ENCODE data around the gene KIRREL3. TPM values are rescaled to one million over a fixed set of nuclear protein-coding genes. Genes with fewer than 3 reads are reported as not detected.

Gene KIRREL3
- polyA plus RNA-seq, 1 experiment, result 2.3 TPM

DNA sequence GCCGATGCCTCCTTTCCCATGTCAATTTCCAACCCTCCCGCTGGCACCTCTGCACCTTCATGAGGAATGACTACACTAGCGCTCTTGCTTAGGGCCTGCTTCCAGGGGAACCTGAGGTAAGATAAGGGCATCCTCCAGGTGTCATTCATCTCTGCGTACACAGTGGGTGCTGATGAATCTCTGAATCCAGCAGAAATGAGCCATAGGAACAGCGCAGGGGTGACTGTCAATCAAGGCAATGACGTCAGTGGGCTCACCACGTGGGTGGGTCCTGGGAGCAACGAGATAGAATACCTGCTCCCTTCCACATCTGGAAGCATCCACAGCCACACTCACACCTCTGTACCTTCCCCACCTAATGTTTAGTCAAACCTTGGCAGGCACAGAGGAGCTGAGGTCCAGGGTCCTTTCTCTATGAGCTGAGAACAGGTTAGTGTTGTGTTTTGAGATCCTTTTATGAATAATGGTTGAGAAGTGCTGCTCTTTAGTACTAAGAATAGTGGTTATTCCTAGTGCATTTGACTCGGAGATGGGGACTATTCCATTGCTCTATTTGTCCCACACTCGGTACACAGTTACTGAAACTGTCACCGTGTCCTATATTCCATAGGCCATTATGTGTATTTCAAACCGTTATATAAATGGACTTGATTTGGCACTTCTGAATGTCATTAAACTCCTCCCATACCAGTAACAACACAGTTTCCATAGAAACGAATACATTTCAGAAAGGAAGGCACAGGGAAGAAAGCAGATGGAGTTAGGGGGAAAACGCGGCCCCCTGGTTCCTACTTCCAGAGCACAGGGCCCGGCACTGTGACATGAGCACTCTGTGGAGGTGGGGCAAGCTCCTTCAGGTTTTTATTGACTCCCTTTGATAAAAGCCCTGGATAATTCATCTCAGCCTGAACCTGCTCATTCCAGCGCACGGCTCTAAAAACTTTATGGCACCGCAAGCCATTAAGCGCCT is 451.7 kb downstream of the KIRREL3 start:
- H3K27ac ChIP-seq (ENCODE audit: low read depth, low read length), result no peak overlapping the region
- POLR2A ChIA-PET, result no interaction called here
- peaks cover 2% of the 10 kb centered on the region for H3K27me3 ChIP-seq (ENCODE audit: control insufficient read depth, insufficient read depth, low read length)
- no peak overlapping the region for H3K4me3 ChIP-seq (ENCODE audit: low read depth, low read length)
- no peak for DNase-seq (ENCODE audit: low read depth, low spot score)
- TF ChIP-seq, protein P1, sequence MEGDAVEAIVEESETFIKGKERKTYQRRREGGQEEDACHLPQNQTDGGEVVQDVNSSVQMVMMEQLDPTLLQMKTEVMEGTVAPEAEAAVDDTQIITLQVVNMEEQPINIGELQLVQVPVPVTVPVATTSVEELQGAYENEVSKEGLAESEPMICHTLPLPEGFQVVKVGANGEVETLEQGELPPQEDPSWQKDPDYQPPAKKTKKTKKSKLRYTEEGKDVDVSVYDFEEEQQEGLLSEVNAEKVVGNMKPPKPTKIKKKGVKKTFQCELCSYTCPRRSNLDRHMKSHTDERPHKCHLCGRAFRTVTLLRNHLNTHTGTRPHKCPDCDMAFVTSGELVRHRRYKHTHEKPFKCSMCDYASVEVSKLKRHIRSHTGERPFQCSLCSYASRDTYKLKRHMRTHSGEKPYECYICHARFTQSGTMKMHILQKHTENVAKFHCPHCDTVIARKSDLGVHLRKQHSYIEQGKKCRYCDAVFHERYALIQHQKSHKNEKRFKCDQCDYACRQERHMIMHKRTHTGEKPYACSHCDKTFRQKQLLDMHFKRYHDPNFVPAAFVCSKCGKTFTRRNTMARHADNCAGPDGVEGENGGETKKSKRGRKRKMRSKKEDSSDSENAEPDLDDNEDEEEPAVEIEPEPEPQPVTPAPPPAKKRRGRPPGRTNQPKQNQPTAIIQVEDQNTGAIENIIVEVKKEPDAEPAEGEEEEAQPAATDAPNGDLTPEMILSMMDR (IDR thresholded peaks at IDR 0.05; ENCODE audit: low read depth, low read length), result no peak
- no peaks in the 10 kb centered on the region for H3K9me3 ChIP-seq (ENCODE audit: control insufficient read depth, insufficient read depth, low read length)
- CTCF ChIA-PET, result no interaction called here

DNA sequence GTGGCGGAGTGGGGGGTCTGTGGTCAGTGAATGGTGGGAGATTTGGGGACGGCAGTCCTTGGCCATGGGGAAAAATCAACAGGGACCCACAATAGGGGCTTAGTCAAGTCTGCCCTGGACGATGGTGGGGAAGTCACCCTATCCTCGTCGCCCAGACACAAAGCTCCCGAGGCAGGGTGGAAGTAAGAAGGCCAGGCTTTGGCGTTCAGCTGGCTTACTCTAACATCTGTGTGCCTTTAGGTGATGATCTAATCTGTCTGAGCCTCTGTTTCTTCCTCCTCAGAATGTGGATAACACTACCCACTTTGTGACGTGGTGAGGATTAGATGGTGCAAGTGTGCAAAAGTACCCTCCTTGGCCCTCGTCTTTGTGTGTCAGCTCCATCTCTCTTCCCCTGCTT is 452.9 kb downstream of the KIRREL3 start:
- TF ChIP-seq, protein P1 (IDR thresholded peaks at IDR 0.05; ENCODE audit: low read depth, low read length), result no peak
- Histone ChIP-seq H3K27me3 (ENCODE audit: control insufficient read depth, insufficient read depth, low read length) (peaks cover 2% of the 10 kb centered on the region), H3K9me3 (ENCODE audit: control insufficient read depth, insufficient read depth, low read length) (no peaks in the 10 kb centered on the region), H3K4me3 (ENCODE audit: low read depth, low read length) (no peak overlapping the region), H3K27ac (ENCODE audit: low read depth, low read length) (no peak overlapping the region)
- ChIA-PET POLR2A (no interaction called here), CTCF (no interaction called here)
- no peak for DNase-seq (ENCODE audit: low read depth, low spot score)

DNA sequence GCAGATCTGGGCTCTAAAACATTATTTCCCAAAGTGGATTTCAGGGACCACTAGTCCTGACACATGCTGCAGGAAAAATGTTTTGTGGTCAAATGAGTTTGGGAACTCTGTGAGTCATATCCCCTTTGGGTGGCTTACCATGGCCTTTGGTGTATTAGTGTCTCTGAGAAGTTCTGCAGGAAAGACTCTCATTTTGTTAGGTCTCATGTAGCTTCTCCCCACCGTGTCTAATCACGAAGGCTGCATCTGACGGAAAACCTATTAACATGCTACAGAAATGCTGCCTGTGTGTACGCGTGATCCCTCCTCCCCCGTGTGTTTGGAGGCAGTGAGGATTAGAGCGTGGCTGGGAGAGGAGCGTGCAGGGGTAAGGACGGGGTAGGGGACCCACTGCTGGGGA is 453.4 kb downstream of the KIRREL3 start:
- CTCF ChIA-PET, result interaction anchor here (0.6 kb wide), 1 partner anchor 22 kb away, joined by 3 read pairs; no protein-coding TSS in a partner anchor
- H3K27me3 ChIP-seq (ENCODE audit: control insufficient read depth, insufficient read depth, low read length), result peaks cover 2% of the 10 kb centered on the region
- DNase-seq (ENCODE audit: low read depth, low spot score), result peak; percentile 16
- no peaks in the 10 kb centered on the region for H3K9me3 ChIP-seq (ENCODE audit: control insufficient read depth, insufficient read depth, low read length)
- TF ChIP-seq, protein P1 (IDR thresholded peaks at IDR 0.05; ENCODE audit: low read depth, low read length), result no peak
- POLR2A ChIA-PET, result no interaction called here
- no peak overlapping the region for H3K27ac ChIP-seq (ENCODE audit: low read depth, low read length)
- H3K4me3 ChIP-seq (ENCODE audit: low read depth, low read length), result no peak overlapping the region

DNA sequence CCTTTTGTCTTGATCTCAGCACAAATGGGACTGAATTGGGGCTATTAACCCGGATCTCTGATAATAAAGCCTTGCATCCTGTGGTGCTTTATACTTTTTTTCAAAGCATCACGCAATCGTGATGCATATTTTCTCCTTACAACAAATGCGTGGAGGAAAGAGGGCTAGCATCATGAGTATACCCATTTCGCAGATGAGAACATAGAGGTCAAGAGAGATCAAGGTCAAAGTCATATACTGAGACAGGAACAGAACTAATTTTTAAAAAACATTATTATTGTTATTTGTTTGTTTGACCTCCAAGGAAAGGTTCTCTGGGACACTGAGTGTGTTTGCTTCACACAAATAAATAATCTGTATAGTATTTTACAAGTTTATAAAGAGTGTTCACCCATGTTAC is 453.9 kb downstream of the KIRREL3 start:
- CTCF ChIA-PET, result interaction anchor here (0.6 kb wide), 1 partner anchor 22 kb away, joined by 3 read pairs; no protein-coding TSS in a partner anchor
- POLR2A ChIA-PET, result no interaction called here
- H3K27ac ChIP-seq (ENCODE audit: low read depth, low read length), result no peak overlapping the region

More for the DNA sequence above, 453.9 kb downstream of the KIRREL3 start:
- no peak for DNase-seq (ENCODE audit: low read depth, low spot score)
- no peaks in the 10 kb centered on the region for H3K9me3 ChIP-seq (ENCODE audit: control insufficient read depth, insufficient read depth, low read length)
- TF ChIP-seq, protein P1 (IDR thresholded peaks at IDR 0.05; ENCODE audit: low read depth, low read length), result no peak
- peaks cover 2% of the 10 kb centered on the region for H3K27me3 ChIP-seq (ENCODE audit: control insufficient read depth, insufficient read depth, low read length)
- H3K4me3 ChIP-seq (ENCODE audit: low read depth, low read length), result no peak overlapping the region
